H9 (cell line): ENCODE results near the gene FRMD1. TPM values are rescaled to one million over a fixed set of nuclear protein-coding genes. Genes with fewer than 3 reads are reported as not detected.

Experiments
- DNase-seq: peaks from one replicate; pipeline ENCODE4 v3.0.0-alpha.2; 2017
- H2AFZ ChIP-seq: one replicate; pipeline ENCODE4 v1.6.1; 2013; ENCODE audit warnings: mild to moderate bottlenecking, low read length, control low read depth, moderate library complexity
- H2AK5ac ChIP-seq: 2 replicates; pipeline ENCODE4 v1.6.1; 2013; ENCODE audit warnings: low read length, control low read depth, mixed read lengths; ENCODE audit not compliant: insufficient read length
- H2BK120ac ChIP-seq: one replicate; pipeline ENCODE4 v1.6.1; 2013; ENCODE audit warnings: low read depth, mild to moderate bottlenecking, low read length, control low read depth, inconsistent platforms; ENCODE audit not compliant: poor library complexity, severe bottlenecking
- H2BK12ac ChIP-seq: 2 replicates; pipeline ENCODE4 v1.6.1; 2013; ENCODE audit warnings: low read length, control low read depth, mixed read lengths, low read depth; ENCODE audit not compliant: insufficient read length
- H2BK15ac ChIP-seq: 2 replicates; pipeline ENCODE4 v1.6.1; 2013; ENCODE audit warnings: low read depth, low read length, control low read depth
- H2BK20ac ChIP-seq: one replicate; pipeline ENCODE4 v1.6.1; 2013; ENCODE audit warnings: low read depth, mild to moderate bottlenecking, low read length, control low read depth, inconsistent platforms; ENCODE audit not compliant: poor library complexity, severe bottlenecking
- H2BK5ac ChIP-seq: 2 replicates; pipeline ENCODE4 v1.6.1; 2013; ENCODE audit warnings: low read length, control low read depth, mixed read lengths; ENCODE audit not compliant: insufficient read length
- H3K14ac ChIP-seq: 2 replicates; pipeline ENCODE4 v1.6.1; 2013; ENCODE audit warnings: low read length, control low read depth; ENCODE audit not compliant: insufficient read depth
- H3K18ac ChIP-seq: 2 replicates; pipeline ENCODE4 v1.6.1; 2013; ENCODE audit warnings: low read depth, mild to moderate bottlenecking, mixed read lengths, low read length, control low read depth; ENCODE audit not compliant: insufficient read length
- H3K23ac ChIP-seq: 2 replicates; pipeline ENCODE4 v1.6.1; 2013; ENCODE audit warnings: low read length, control low read depth, mixed read lengths, low read depth; ENCODE audit not compliant: insufficient read length
- H3K23me2 ChIP-seq: 2 replicates; pipeline ENCODE4 v1.6.1; 2013; ENCODE audit warnings: low read depth, mild to moderate bottlenecking, mixed read lengths, low read length, control low read depth; ENCODE audit not compliant: insufficient read length, poor library complexity, severe bottlenecking
- H3K27ac ChIP-seq: 2 replicates; pipeline ENCODE4 v1.5.1; 2013; ENCODE audit warnings: low read length, control low read depth, mixed read lengths, low read depth; ENCODE audit not compliant: insufficient read length
- H3K27me3 ChIP-seq: 2 replicates; pipeline ENCODE4 v1.6.1; 2013; ENCODE audit warnings: low read length, control low read depth, inconsistent platforms; ENCODE audit not compliant: insufficient read depth
- H3K4ac ChIP-seq: 2 replicates; pipeline ENCODE4 v1.6.1; 2013; ENCODE audit warnings: low read depth, mild to moderate bottlenecking, control low read depth, inconsistent platforms, low read length, moderate library complexity
- H3K4me1 ChIP-seq: 2 replicates; pipeline ENCODE4 v1.6.1; 2013; ENCODE audit warnings: low read length, control low read depth, inconsistent platforms; ENCODE audit not compliant: insufficient read depth
- H3K4me2 ChIP-seq: 2 replicates; pipeline ENCODE4 v1.6.1; 2013; ENCODE audit warnings: low read length, control low read depth, mixed read lengths; ENCODE audit not compliant: insufficient read length, insufficient read depth
- H3K56ac ChIP-seq: 2 replicates; pipeline ENCODE4 v1.6.1; 2013; ENCODE audit warnings: low read depth, mild to moderate bottlenecking, mixed read lengths, low read length, control low read depth; ENCODE audit not compliant: insufficient read length
- H3K79me1 ChIP-seq: 2 replicates; pipeline ENCODE4 v1.6.1; 2013; ENCODE audit warnings: low read depth, mild to moderate bottlenecking, moderate library complexity, low read length, control low read depth, inconsistent platforms; ENCODE audit not compliant: insufficient read depth, poor library complexity, severe bottlenecking
- H3K79me2 ChIP-seq: 2 replicates; pipeline ENCODE4 v1.6.1; 2013; ENCODE audit warnings: low read length, control low read depth, inconsistent platforms; ENCODE audit not compliant: insufficient read depth
- H3K9ac ChIP-seq: 2 replicates; pipeline ENCODE4 v1.6.1; 2013; ENCODE audit warnings: low read length, control low read depth, mixed read lengths; ENCODE audit not compliant: insufficient read length; ENCODE audit errors: extremely low read depth
- H3K9me3 ChIP-seq: one replicate; pipeline ENCODE4 v1.6.1; 2013; ENCODE audit warnings: low read depth, low read length, inconsistent platforms; ENCODE audit not compliant: control insufficient read depth
- H3T11ph ChIP-seq: one replicate; pipeline ENCODE4 v1.6.1; 2013; ENCODE audit warnings: mild to moderate bottlenecking, low read length, control low read depth, inconsistent platforms
- H4K20me1 ChIP-seq: one replicate; pipeline ENCODE4 v1.6.1; 2013; ENCODE audit not compliant: control insufficient read depth, insufficient read length, insufficient read depth
- H4K5ac ChIP-seq: 2 replicates; pipeline ENCODE4 v1.6.1; 2013; ENCODE audit warnings: low read depth, mild to moderate bottlenecking, mixed read lengths, low read length, control low read depth; ENCODE audit not compliant: insufficient read length
- H4K8ac ChIP-seq: replicated peaks from 2 replicates; pipeline ENCODE4 v1.6.1; 2013; ENCODE audit warnings: low read length, control low read depth, mixed read lengths, low read depth; ENCODE audit not compliant: insufficient read length
- H4K91ac ChIP-seq: 2 replicates; pipeline ENCODE4 v1.6.1; 2013; ENCODE audit warnings: low read depth, mild to moderate bottlenecking, moderate library complexity, mixed read lengths, low read length, control low read depth; ENCODE audit not compliant: insufficient read length
- H3K27ac Mint-ChIP-seq, 3 experiments: 2 replicates in 2 of 3; 3 replicates in 1 of 3; pipeline ENCODE4 v1.8.0; 2020 to 2021; ENCODE audit warnings: mixed read lengths in 3 of 3, mild to moderate bottlenecking in 1 of 3, moderate library complexity in 1 of 3
- H3K27me3 Mint-ChIP-seq: 2 replicates; pipeline ENCODE4 v1.8.0; 2021; ENCODE audit warnings: low read depth, mild to moderate bottlenecking, moderate library complexity, mixed read lengths
- H3K36me3 Mint-ChIP-seq, 3 experiments: 2 replicates in 2 of 3; 3 replicates in 1 of 3; pipeline ENCODE4 v1.8.0; 2020 to 2021; ENCODE audit warnings: low read depth in 3 of 3, mixed read lengths in 3 of 3; ENCODE audit not compliant: insufficient read depth in 1 of 3
- H3K4me1 Mint-ChIP-seq, 2 experiments: 2 replicates each; pipeline ENCODE4 v1.8.0; 2020; ENCODE audit warnings: mixed read lengths in 2 of 2
- H3K4me3 Mint-ChIP-seq, 2 experiments: 2 replicates in 1 of 2; 3 replicates in 1 of 2; pipeline ENCODE4 v1.8.0; 2020 to 2021; ENCODE audit warnings: mild to moderate bottlenecking in 2 of 2, mixed read lengths in 2 of 2, moderate library complexity in 1 of 2
- H3K9me3 Mint-ChIP-seq, 2 experiments: 2 replicates in 1 of 2; 3 replicates in 1 of 2; pipeline ENCODE4 v1.8.0; 2020; ENCODE audit warnings: mild to moderate bottlenecking in 2 of 2, mixed read lengths in 2 of 2, moderate library complexity in 1 of 2
- WGBS: extraction: QIAGEN DNeasy Blood & Tissue Kit; methylation state at CpG from one replicate; pipeline ENCODE4 v1.1.7; 2013; ENCODE audit warnings: missing lambda C conversion rate, low lambda C conversion rate, mixed read lengths; ENCODE audit not compliant: insufficient read length; ENCODE audit errors: extremely low coverage; 5-methylcytosine and 5-hydroxymethylcytosine counted together
- total RNA-seq: library from RNA; stranded (reverse); gene quantifications from 2 replicates; pipeline ENCODE4 v1.2.1, GENCODE V29; 2021
- TF ChIP-seq, protein P1 (sequence below): fragments of 200-600 bp; sonication (generic); conservative IDR thresholded peaks from 3 replicates; pipeline ENCODE4 v1.8.0; 2021; ENCODE audit warnings: antibody characterized with exemption, mild to moderate bottlenecking

The FRMD1 gene
- total RNA-seq, 1 experiment from 2014 or later: not detected

DNA sequence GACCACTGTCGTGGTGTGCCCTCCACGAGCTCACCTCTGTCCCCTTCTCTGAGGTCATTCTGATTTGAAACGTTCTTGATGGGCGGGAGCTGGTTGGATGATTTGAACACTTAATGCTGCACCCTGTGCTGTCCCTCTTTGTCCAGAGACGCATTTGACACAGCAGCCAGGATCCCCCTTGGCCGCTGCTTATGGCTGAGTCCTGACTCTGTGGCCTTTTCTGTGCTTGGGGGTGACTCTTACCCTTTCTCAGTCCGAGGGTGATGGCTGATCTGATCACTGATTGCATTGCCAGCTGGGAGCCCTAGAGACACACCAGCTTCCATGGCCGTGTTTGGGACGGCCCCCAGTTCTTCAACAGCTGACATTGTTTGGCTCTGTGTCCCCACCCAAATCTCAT is 43.5 kb upstream of the FRMD1 start:
- no peak overlapping the region for H3K27ac Mint-ChIP-seq
- WGBS: no CpG with 5 or more reads among the region's 9 CpGs
- H3K4me1 ChIP-seq: no peaks in the 10 kb centered on the region

More for the DNA sequence above, 43.5 kb upstream of the FRMD1 start:
- no peak overlapping the region for H3T11ph ChIP-seq
- H3K9ac ChIP-seq: no peak overlapping the region
- H3K56ac ChIP-seq: no peak overlapping the region
- H3K79me2 ChIP-seq: no peaks in the 10 kb centered on the region
- H2AK5ac ChIP-seq: no peak overlapping the region
- H3K27ac ChIP-seq: no peak overlapping the region
- no peak overlapping the region for H3K4ac ChIP-seq
- H2AFZ ChIP-seq: no peak overlapping the region
- H4K91ac ChIP-seq: no peak overlapping the region
- H4K20me1 ChIP-seq: no peaks in the 10 kb centered on the region
- no peak overlapping the region for H2BK15ac ChIP-seq
- H3K27me3 ChIP-seq: no peaks in the 10 kb centered on the region
- H4K5ac ChIP-seq: no peak overlapping the region
- Mint-ChIP-seq H3K27me3 (peaks cover 14% of the 10 kb centered on the region), H3K36me3 (peaks cover 0 to 4% (median 3%) of the 10 kb centered on the region in 3 experiments; a peak in 2 of 7 replicates), H3K9me3 (peaks cover 3% of the 10 kb centered on the region in 2 experiments; a peak in 4 of 5 replicates), H3K4me3 (no peak overlapping the region), H3K4me1 (peaks cover 24 to 31% of the 10 kb centered on the region in 2 experiments)
- no peak overlapping the region for H2BK120ac ChIP-seq
- no peak overlapping the region for H3K18ac ChIP-seq
- H3K23me2 ChIP-seq: no peaks in the 10 kb centered on the region
- TF ChIP-seq, protein P1, sequence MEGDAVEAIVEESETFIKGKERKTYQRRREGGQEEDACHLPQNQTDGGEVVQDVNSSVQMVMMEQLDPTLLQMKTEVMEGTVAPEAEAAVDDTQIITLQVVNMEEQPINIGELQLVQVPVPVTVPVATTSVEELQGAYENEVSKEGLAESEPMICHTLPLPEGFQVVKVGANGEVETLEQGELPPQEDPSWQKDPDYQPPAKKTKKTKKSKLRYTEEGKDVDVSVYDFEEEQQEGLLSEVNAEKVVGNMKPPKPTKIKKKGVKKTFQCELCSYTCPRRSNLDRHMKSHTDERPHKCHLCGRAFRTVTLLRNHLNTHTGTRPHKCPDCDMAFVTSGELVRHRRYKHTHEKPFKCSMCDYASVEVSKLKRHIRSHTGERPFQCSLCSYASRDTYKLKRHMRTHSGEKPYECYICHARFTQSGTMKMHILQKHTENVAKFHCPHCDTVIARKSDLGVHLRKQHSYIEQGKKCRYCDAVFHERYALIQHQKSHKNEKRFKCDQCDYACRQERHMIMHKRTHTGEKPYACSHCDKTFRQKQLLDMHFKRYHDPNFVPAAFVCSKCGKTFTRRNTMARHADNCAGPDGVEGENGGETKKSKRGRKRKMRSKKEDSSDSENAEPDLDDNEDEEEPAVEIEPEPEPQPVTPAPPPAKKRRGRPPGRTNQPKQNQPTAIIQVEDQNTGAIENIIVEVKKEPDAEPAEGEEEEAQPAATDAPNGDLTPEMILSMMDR: no peak
- H3K9me3 ChIP-seq: no peaks in the 10 kb centered on the region
- H3K23ac ChIP-seq: no peak overlapping the region
- no peak overlapping the region for H2BK12ac ChIP-seq
- H3K14ac ChIP-seq: no peak overlapping the region
- H2BK20ac ChIP-seq: no peak overlapping the region
- H2BK5ac ChIP-seq: no peak overlapping the region
- no peaks in the 10 kb centered on the region for H3K79me1 ChIP-seq
- DNase-seq: peak; percentile 20
- no peak overlapping the region for H3K4me2 ChIP-seq
- no peak overlapping the region for H4K8ac ChIP-seq
